ENCODE data around the gene PRPF4. TPM values are rescaled to one million over a fixed set of nuclear protein-coding genes. Genes with fewer than 3 reads are reported as not detected.

The PRPF4 gene
- total RNA-seq, 2 experiments from 2014 or later: 65.9 to 66.3 TPM

- H3K27ac Mint-ChIP-seq: no peak overlapping the region
- H3K4me3 Mint-ChIP-seq: no peak overlapping the region
- no peaks in the 10 kb centered on the region for H3K4me1 Mint-ChIP-seq
- no peak for DNase-seq
- no peaks in the 10 kb centered on the region for H3K9me3 Mint-ChIP-seq
- H3K36me3 Mint-ChIP-seq: peaks cover 9% of the 10 kb centered on the region
- no peaks in the 10 kb centered on the region for H3K27me3 Mint-ChIP-seq
These were observed 20.5 kb upstream of the PRPF4 start for GRCh38 chr9:113254991-113255390.

- Mint-ChIP-seq H3K4me3 (no peak overlapping the region), H3K9me3 (no peaks in the 10 kb centered on the region), H3K27me3 (no peaks in the 10 kb centered on the region), H3K4me1 (no peaks in the 10 kb centered on the region), H3K36me3 (peaks cover 9% of the 10 kb centered on the region), H3K27ac (no peak overlapping the region)
- DNase-seq: no peak
These were observed 20.0 kb upstream of the PRPF4 start for GRCh38 chr9:113255438-113255837.

GRCh38 chr9:113257863-113258262 is 17.6 kb upstream of the PRPF4 start:
- Mint-ChIP-seq H3K27ac (no peak overlapping the region), H3K36me3 (peaks cover 10% of the 10 kb centered on the region), H3K4me3 (no peak overlapping the region), H3K9me3 (no peaks in the 10 kb centered on the region), H3K4me1 (no peaks in the 10 kb centered on the region), H3K27me3 (no peaks in the 10 kb centered on the region)
- no peak for DNase-seq

GRCh38 chr9:113258282-113258681 is 17.2 kb upstream of the PRPF4 start:
- Mint-ChIP-seq H3K4me3 (no peak overlapping the region), H3K27me3 (no peaks in the 10 kb centered on the region), H3K4me1 (no peaks in the 10 kb centered on the region), H3K9me3 (no peaks in the 10 kb centered on the region), H3K27ac (no peak overlapping the region), H3K36me3 (peaks cover 10% of the 10 kb centered on the region)
- DNase-seq: no peak

GRCh38 chr9:113261917-113262671 is 13.4 kb upstream of the PRPF4 start:
- no peaks in the 10 kb centered on the region for H3K4me1 Mint-ChIP-seq
- DNase-seq: no peak
- H3K27ac Mint-ChIP-seq: no peak overlapping the region
- H3K9me3 Mint-ChIP-seq: no peaks in the 10 kb centered on the region
- H3K27me3 Mint-ChIP-seq: no peaks in the 10 kb centered on the region
- H3K4me3 Mint-ChIP-seq: no peak overlapping the region
- peaks cover 15% of the 10 kb centered on the region for H3K36me3 Mint-ChIP-seq

GRCh38 chr9:113266174-113266573 is 9.3 kb upstream of the PRPF4 start:
- H3K4me3 Mint-ChIP-seq: no peak overlapping the region
- peaks cover 12% of the 10 kb centered on the region for H3K4me1 Mint-ChIP-seq
- H3K27ac Mint-ChIP-seq: no peak overlapping the region
- H3K36me3 Mint-ChIP-seq: peaks cover 12% of the 10 kb centered on the region
- no peaks in the 10 kb centered on the region for H3K27me3 Mint-ChIP-seq
- no peak for DNase-seq
- no peaks in the 10 kb centered on the region for H3K9me3 Mint-ChIP-seq

GRCh38 chr9:113267911-113268566 is 7.4 kb upstream of the PRPF4 start:
- no peaks in the 10 kb centered on the region for H3K27me3 Mint-ChIP-seq
- peaks cover 12% of the 10 kb centered on the region for H3K36me3 Mint-ChIP-seq
- no peak for DNase-seq
- no peaks in the 10 kb centered on the region for H3K9me3 Mint-ChIP-seq
- no peak overlapping the region for H3K4me3 Mint-ChIP-seq
- H3K4me1 Mint-ChIP-seq: peaks cover 12% of the 10 kb centered on the region
- H3K27ac Mint-ChIP-seq: peak overlapping the region; percentile 18

- Mint-ChIP-seq H3K9me3 (no peaks in the 10 kb centered on the region), H3K27me3 (no peaks in the 10 kb centered on the region), H3K4me1 (peaks cover 18% of the 10 kb centered on the region), H3K4me3 (no peak overlapping the region), H3K36me3 (peaks cover 12% of the 10 kb centered on the region), H3K27ac (peak overlapping the region; percentile 49)
- DNase-seq: no peak
These were observed 6.1 kb upstream of the PRPF4 start for GRCh38 chr9:113269355-113269754.

- peaks cover 18% of the 10 kb centered on the region for H3K4me1 Mint-ChIP-seq
- H3K9me3 Mint-ChIP-seq: no peaks in the 10 kb centered on the region
- no peaks in the 10 kb centered on the region for H3K27me3 Mint-ChIP-seq
- no peak overlapping the region for H3K4me3 Mint-ChIP-seq
- peak overlapping the region; percentile 49 for H3K27ac Mint-ChIP-seq
- peaks cover 11% of the 10 kb centered on the region for H3K36me3 Mint-ChIP-seq
- no peak for DNase-seq
These were observed 5.6 kb upstream of the PRPF4 start for GRCh38 chr9:113269871-113270270.

- Mint-ChIP-seq H3K4me3 (no peak overlapping the region), H3K9me3 (no peaks in the 10 kb centered on the region), H3K4me1 (peaks cover 24% of the 10 kb centered on the region), H3K27ac (no peak overlapping the region), H3K36me3 (peaks cover 13% of the 10 kb centered on the region), H3K27me3 (no peaks in the 10 kb centered on the region)
- no peak for DNase-seq
These were observed 843 bp upstream of the PRPF4 start for GRCh38 chr9:113274474-113275156.

- Mint-ChIP-seq H3K27ac (no peak overlapping the region), H3K27me3 (no peaks in the 10 kb centered on the region), H3K4me3 (no peak overlapping the region), H3K36me3 (peaks cover 38% of the 10 kb centered on the region), H3K4me1 (peaks cover 30% of the 10 kb centered on the region), H3K9me3 (no peaks in the 10 kb centered on the region)
- no peak for DNase-seq
These were observed 3.4 kb downstream of the PRPF4 start for GRCh38 chr9:113278840-113279239.

GRCh38 chr9:113281356-113281755 is 5.9 kb downstream of the PRPF4 start:
- H3K27me3 Mint-ChIP-seq: no peaks in the 10 kb centered on the region
- H3K9me3 Mint-ChIP-seq: no peaks in the 10 kb centered on the region
- H3K4me1 Mint-ChIP-seq: peaks cover 25% of the 10 kb centered on the region
- peaks cover 45% of the 10 kb centered on the region for H3K36me3 Mint-ChIP-seq
- no peak for DNase-seq
- peak overlapping the region; percentile 54 for H3K27ac Mint-ChIP-seq
- no peak overlapping the region for H3K4me3 Mint-ChIP-seq

GRCh38 chr9:113289091-113289490 is 13.6 kb downstream of the PRPF4 start:
- no peaks in the 10 kb centered on the region for H3K9me3 Mint-ChIP-seq
- no peaks in the 10 kb centered on the region for H3K27me3 Mint-ChIP-seq
- no peak overlapping the region for H3K27ac Mint-ChIP-seq
- H3K4me3 Mint-ChIP-seq: no peak overlapping the region
- DNase-seq: no peak
- no peaks in the 10 kb centered on the region for H3K4me1 Mint-ChIP-seq
- H3K36me3 Mint-ChIP-seq: peaks cover 24% of the 10 kb centered on the region

GRCh38 chr9:113290052-113290607 is 14.7 kb downstream of the PRPF4 start:
- peaks cover 17% of the 10 kb centered on the region for H3K36me3 Mint-ChIP-seq
- no peak overlapping the region for H3K4me3 Mint-ChIP-seq
- H3K27ac Mint-ChIP-seq: peak overlapping the region; percentile 50
- H3K27me3 Mint-ChIP-seq: no peaks in the 10 kb centered on the region
- no peaks in the 10 kb centered on the region for H3K4me1 Mint-ChIP-seq
- DNase-seq: no peak
- H3K9me3 Mint-ChIP-seq: no peaks in the 10 kb centered on the region

GRCh38 chr9:113293285-113293878 is 17.9 kb downstream of the PRPF4 start:
- no peak for DNase-seq
- H3K36me3 Mint-ChIP-seq: peaks cover 14% of the 10 kb centered on the region
- H3K4me1 Mint-ChIP-seq: no peaks in the 10 kb centered on the region
- H3K27ac Mint-ChIP-seq: no peak overlapping the region
- H3K27me3 Mint-ChIP-seq: no peaks in the 10 kb centered on the region
- no peak overlapping the region for H3K4me3 Mint-ChIP-seq
- no peaks in the 10 kb centered on the region for H3K9me3 Mint-ChIP-seq
